Esophagus squamous epithelium (tissue), 4 donors: Measurements from ENCODE around the gene MTA1.

Experiments used
- POLR2A ChIP-seq, 4 donors: fragments of 450-650 bp; IDR thresholded peaks; one replicate each; pipeline ENCODE4 v1.6.1; 2017; ENCODE audit warnings: antibody characterized with exemption in 4 of 4, mild to moderate bottlenecking in 4 of 4, moderate library complexity in 3 of 4
- TF ChIP-seq, protein P1 (sequence below), 6 experiments: fragments of 450-650 bp in 4 of 6; fragments of 200-600 bp in 2 of 6; sonication (generic) in 2 of 6; IDR thresholded peaks; one replicate each; pipeline ENCODE4 v1.5.1; 2016 to 2019; ENCODE audit warnings: antibody characterized with exemption in 6 of 6, mild to moderate bottlenecking in 4 of 6, moderate library complexity in 4 of 6

DNA sequence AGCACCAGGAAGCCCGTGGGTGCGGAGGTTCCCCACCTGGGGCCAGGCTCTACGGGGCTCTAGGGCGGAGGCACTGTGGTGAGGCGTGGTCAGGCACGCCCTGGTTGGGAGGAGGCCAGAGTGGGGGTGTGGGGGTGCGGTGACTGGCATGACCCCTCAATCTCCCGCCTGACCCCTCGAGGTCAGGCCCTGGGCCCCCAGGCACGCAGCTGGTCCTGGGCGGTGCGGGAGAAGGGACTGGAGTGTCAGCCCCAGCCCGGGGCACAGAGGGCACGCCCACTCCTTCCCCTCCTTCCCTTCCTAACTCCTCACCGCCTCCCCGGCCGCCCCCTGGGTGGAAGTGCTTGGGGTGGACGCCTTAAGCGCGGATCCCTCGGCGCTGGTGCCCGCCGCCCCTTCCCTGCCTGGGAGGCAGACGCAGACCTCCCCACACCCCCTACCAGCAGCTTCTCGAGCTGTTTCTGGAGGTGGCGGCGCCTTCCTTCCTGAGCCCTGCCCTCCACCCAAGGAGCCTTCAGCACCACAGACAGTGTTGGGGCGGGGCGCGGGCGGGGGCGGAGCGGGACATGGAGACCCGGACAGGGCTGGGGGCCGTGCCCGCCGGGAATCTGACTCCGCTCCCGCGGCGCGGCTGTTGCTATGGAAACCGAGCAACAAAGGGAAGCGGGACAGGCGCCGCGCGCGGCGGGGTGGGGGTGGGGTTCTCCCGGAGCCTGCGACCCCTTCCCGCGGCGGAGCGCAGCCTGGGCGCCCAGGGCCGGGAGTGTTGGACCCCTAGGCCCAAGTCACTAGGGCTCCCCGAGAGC, 54.3 kb downstream of the MTA1 start:
- TF ChIP-seq, protein P1, sequence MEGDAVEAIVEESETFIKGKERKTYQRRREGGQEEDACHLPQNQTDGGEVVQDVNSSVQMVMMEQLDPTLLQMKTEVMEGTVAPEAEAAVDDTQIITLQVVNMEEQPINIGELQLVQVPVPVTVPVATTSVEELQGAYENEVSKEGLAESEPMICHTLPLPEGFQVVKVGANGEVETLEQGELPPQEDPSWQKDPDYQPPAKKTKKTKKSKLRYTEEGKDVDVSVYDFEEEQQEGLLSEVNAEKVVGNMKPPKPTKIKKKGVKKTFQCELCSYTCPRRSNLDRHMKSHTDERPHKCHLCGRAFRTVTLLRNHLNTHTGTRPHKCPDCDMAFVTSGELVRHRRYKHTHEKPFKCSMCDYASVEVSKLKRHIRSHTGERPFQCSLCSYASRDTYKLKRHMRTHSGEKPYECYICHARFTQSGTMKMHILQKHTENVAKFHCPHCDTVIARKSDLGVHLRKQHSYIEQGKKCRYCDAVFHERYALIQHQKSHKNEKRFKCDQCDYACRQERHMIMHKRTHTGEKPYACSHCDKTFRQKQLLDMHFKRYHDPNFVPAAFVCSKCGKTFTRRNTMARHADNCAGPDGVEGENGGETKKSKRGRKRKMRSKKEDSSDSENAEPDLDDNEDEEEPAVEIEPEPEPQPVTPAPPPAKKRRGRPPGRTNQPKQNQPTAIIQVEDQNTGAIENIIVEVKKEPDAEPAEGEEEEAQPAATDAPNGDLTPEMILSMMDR (IDR thresholded peaks at IDR 0.05): no peak
- no peak for TF ChIP-seq POLR2A (IDR thresholded peaks at IDR 0.05)
